Measurements from ENCODE around the gene ODAD4.
"Not testable (repeated sequence)": the region's sequence is repeated elsewhere in the genome, so short reads cannot be mapped to it uniquely, and the experiment has no call there.

The ODAD4 gene

GRCh38 chr17:41910701-41911391 lies 19.6 kb upstream of the ODAD4 start:
- DNase-seq (ENCODE audit: low spot score) (peak; percentile 79), FAIRE-seq (peak; percentile 55)

GRCh38 chr17:41912925-41913324 lies 17.5 kb upstream of the ODAD4 start:
- DNase-seq (ENCODE audit: low spot score) (no peak), FAIRE-seq (no peak)

- FAIRE-seq (no peak), DNase-seq (ENCODE audit: low spot score) (no peak)
Measured at GRCh38 chr17:41913798-41914197, 16.6 kb upstream of the ODAD4 start.

GRCh38 chr17:41914358-41914766 lies 16.1 kb upstream of the ODAD4 start:
- no peak for DNase-seq (ENCODE audit: low spot score)
- FAIRE-seq, result no peak

GRCh38 chr17:41915020-41915419 lies 15.4 kb upstream of the ODAD4 start:
- FAIRE-seq (no peak), DNase-seq (ENCODE audit: low spot score) (no peak)

GRCh38 chr17:41915566-41915965 lies 14.9 kb upstream of the ODAD4 start:
- DNase-seq (ENCODE audit: low spot score), result no peak
- FAIRE-seq, result no peak

GRCh38 chr17:41917192-41917591 lies 13.2 kb upstream of the ODAD4 start:
- DNase-seq (ENCODE audit: low spot score) (no peak), FAIRE-seq (no peak)

- peak; percentile 5 for FAIRE-seq
Measured at GRCh38 chr17:41917679-41918313, 12.6 kb upstream of the ODAD4 start.

GRCh38 chr17:41918314-41919164 lies 11.9 kb upstream of the ODAD4 start, which contains the start of gene ACLY:
Gene ACLY (minus strand): TSS chr17:41918951. CDS start chr17:41913873, 5,078 bp downstream.
- FAIRE-seq (peak; percentile 32), DNase-seq (ENCODE audit: low spot score) (peak; percentile 100)

More at GRCh38 chr17:41917679-41918313, 12.6 kb upstream of the ODAD4 start:
- DNase-seq (ENCODE audit: low spot score), result peak; percentile 60

- peak; percentile 65 for DNase-seq (ENCODE audit: low spot score)
- no peak for FAIRE-seq
Measured at GRCh38 chr17:41919165-41919817, 11.1 kb upstream of the ODAD4 start.

- FAIRE-seq (no peak), DNase-seq (ENCODE audit: low spot score) (no peak)
Measured at GRCh38 chr17:41919840-41920579, 10.4 kb upstream of the ODAD4 start.

- FAIRE-seq (no peak), DNase-seq (ENCODE audit: low spot score) (no peak)
Measured at GRCh38 chr17:41920580-41920955, 9.8 kb upstream of the ODAD4 start.

GRCh38 chr17:41925991-41926590 lies 4.3 kb upstream of the ODAD4 start:
- FAIRE-seq, result no peak
- no peak for DNase-seq (ENCODE audit: low spot score)

- DNase-seq (ENCODE audit: low spot score) (no peak), FAIRE-seq (no peak)
Measured at GRCh38 chr17:41928693-41929251, 1.6 kb upstream of the ODAD4 start.

GRCh38 chr17:41930833-41931156 lies 378 bp downstream of the ODAD4 start:
- FAIRE-seq; DNase-seq (ENCODE audit: low spot score): not testable (repeated sequence)

- FAIRE-seq; DNase-seq (ENCODE audit: low spot score): not testable (repeated sequence)
Measured at GRCh38 chr17:41931715-41932114, 1.3 kb downstream of the ODAD4 start.

- FAIRE-seq, result no peak
- DNase-seq (ENCODE audit: low spot score), result no peak
Measured at GRCh38 chr17:41932816-41933389, 2.5 kb downstream of the ODAD4 start.

GRCh38 chr17:41935641-41936040 lies 5.2 kb downstream of the ODAD4 start:
- DNase-seq (ENCODE audit: low spot score) (no peak), FAIRE-seq (no peak)

Measured in urothelium cell line (cell line).